AG09319 (cell line): ENCODE data around the gene HDAC9.
"Not testable (repeated sequence)": the region's sequence is repeated elsewhere in the genome, so short reads cannot be mapped to it uniquely, and the experiment has no call there.

Source experiments
- DNase-seq: peaks from one replicate; pipeline ENCODE4 v3.0.0-alpha.2; 2010; ENCODE audit warnings: low read depth; ENCODE audit errors: extremely low read depth
- TF ChIP-seq, protein P1 (sequence below): IDR thresholded peaks from 2 replicates; pipeline ENCODE4 v1.5.1; 2011; ENCODE audit warnings: low read depth, mild to moderate bottlenecking, inconsistent platforms, low read length, moderate library complexity

Gene HDAC9

GRCh38 chr7:19016140-19016539, 520.6 kb downstream of the HDAC9 start:
- TF ChIP-seq, protein P1, sequence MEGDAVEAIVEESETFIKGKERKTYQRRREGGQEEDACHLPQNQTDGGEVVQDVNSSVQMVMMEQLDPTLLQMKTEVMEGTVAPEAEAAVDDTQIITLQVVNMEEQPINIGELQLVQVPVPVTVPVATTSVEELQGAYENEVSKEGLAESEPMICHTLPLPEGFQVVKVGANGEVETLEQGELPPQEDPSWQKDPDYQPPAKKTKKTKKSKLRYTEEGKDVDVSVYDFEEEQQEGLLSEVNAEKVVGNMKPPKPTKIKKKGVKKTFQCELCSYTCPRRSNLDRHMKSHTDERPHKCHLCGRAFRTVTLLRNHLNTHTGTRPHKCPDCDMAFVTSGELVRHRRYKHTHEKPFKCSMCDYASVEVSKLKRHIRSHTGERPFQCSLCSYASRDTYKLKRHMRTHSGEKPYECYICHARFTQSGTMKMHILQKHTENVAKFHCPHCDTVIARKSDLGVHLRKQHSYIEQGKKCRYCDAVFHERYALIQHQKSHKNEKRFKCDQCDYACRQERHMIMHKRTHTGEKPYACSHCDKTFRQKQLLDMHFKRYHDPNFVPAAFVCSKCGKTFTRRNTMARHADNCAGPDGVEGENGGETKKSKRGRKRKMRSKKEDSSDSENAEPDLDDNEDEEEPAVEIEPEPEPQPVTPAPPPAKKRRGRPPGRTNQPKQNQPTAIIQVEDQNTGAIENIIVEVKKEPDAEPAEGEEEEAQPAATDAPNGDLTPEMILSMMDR = no peak
- DNase-seq = no peak

GRCh38 chr7:19017374-19017773, 521.8 kb downstream of the HDAC9 start:
- TF ChIP-seq, protein P1 = no peak
- DNase-seq = no peak

- DNase-seq = no peak
- TF ChIP-seq, protein P1 = no peak
Measured at GRCh38 chr7:19020062-19020461, 524.5 kb downstream of the HDAC9 start.

DNA sequence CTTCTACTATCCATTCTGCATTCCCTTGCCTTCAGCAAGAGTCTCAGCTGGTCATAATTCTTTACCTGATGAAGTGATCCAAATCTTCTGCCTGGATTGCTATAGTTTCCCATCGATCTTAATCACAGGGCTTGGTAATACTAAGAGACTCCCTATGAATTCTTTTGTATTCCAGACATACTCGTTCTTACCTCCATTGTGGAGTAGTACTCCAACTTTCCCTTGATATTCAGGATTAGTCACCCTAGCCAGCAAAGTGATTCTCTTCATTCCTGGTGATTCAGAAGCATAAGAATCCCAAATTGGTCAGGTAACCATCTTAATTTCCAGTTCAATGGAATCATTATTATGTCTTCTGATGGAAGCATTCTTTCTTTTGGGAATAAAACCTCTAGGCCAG, 525.2 kb downstream of the HDAC9 start:
- no peak for DNase-seq
- TF ChIP-seq, protein P1 = no peak

GRCh38 chr7:19023477-19023876, 527.9 kb downstream of the HDAC9 start:
- TF ChIP-seq, protein P1 = no peak
- DNase-seq = no peak

- TF ChIP-seq, protein P1 = no peak
- DNase-seq = no peak
Measured at GRCh38 chr7:19024261-19024660, 528.7 kb downstream of the HDAC9 start.

- TF ChIP-seq, protein P1 = no peak
- DNase-seq = no peak
Measured at GRCh38 chr7:19026888-19027287, 531.3 kb downstream of the HDAC9 start.

DNA sequence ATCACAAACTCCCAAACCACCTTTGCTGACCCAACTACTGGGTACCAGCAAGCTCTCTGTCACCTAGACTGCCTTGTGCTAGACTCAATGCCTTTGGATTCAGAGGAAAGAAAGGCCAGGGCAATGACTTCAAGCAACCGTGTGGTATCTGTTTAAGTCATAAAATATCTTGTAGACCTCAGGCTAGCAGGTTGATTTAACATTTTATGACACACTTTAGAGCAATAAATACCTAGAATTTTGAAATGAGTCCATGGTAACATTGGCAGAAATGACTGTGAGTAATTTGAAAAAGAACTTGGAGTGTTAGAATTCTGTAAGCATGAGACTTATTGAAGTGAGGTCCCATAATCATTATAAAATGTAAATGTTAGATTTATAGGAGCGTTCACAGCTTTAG, 534.7 kb downstream of the HDAC9 start:
- no peak for DNase-seq
- TF ChIP-seq, protein P1 = no peak

DNA sequence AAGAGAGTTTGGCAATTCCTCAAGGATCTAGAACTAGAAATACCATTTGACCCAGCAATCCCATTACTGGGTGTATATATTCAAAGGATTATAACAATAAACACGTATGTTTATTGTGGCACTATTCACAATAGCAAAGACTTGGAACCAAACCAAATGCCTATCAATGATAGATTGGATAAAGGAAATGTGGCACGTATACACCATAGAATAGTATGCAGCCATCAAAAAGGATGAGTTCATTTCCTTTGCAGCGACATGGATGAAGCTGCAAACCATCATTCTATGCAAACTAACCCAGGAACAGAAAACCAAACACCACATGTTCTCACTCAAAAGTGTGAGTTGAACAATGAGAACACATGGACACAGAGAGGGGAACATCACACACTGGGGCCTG, 537.4 kb downstream of the HDAC9 start:
- DNase-seq = not testable (repeated sequence)
